ENCODE measurements around the gene IGDCC3. TPM values are rescaled to one million over a fixed set of nuclear protein-coding genes. Genes with fewer than 3 reads are reported as not detected.

Gene IGDCC3
- total RNA-seq, 1 experiment from 2014 or later = not detected

DNA sequence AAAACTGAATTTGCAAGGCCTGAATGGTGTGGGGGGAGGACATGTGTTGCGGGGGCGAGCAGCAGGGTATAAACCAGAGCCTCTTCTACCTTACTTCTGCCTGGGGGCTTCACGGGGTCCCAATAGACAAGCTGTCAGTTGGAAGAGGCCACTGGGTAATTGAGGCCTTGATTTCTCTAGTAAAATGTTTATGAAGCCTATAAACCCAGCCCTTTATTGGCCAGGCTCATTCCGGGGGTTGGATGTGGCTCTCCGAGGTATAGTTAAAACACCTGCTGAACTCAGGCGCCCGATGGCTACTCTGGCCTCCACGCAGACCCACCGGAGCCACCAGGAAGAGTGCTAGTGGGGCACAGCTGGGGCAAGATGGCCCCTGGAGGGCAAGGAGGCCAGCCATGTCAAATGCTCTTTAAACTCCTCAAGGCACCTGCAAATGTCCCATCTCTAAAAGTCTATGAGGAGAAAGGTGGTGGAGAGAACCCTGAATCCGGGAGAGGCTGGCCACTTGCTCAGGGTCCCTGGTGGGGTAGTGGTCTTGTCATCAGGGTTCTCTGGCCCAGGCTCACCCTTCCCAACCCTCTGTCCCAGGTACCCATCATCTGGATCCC, 34.3 kb downstream of the IGDCC3 start:
- DNase-seq (ENCODE audit: low read depth) = no peak

GRCh38 chr15:65342493-65342892, 35.3 kb downstream of the IGDCC3 start:
- no peak for DNase-seq (ENCODE audit: low read depth)

DNA sequence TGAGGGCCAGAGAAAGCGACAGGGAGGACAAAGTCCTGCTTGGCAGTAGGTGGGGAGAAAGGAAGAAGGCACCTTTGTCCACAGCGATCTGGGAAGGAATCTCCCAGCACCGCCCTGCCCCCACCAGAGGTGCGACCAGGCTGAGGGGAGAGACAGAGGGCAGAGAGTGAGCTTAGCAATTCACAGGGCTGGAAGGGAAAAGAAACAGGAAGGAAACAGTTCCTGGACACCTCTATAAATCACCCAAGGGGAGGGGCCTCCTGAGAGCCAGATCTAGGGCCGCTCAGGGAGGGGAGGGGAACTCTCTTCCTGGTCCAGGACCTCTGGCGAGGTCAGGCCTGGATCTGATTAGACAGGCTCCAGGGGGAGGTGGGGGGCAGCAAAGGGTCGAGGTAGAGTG, 37.9 kb downstream of the IGDCC3 start:
- no peak for DNase-seq (ENCODE audit: low read depth)

DNA sequence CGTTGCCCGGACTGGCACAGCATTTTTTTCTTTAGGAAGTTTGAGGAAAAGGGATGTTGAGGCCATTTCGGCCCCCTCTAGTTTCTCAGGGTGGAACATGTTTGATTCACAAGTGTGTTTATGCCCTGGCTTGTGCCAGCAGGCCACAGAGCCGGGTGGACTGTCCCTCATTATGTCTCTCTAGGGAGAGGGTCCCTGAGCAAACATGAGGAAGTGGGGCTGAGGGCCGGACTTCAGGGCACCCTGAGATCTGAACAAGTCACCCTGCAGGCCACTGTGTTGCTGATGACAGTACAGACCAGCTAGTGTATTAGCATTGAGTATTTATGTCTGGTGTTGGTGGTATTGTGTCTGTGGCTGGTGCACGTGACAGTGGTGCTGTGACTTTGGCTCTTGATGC, 38.4 kb downstream of the IGDCC3 start:
- no peak for DNase-seq (ENCODE audit: low read depth)

- no peak for DNase-seq (ENCODE audit: low read depth)
Observed at GRCh38 chr15:65338823-65339222, 39.0 kb downstream of the IGDCC3 start.

DNA sequence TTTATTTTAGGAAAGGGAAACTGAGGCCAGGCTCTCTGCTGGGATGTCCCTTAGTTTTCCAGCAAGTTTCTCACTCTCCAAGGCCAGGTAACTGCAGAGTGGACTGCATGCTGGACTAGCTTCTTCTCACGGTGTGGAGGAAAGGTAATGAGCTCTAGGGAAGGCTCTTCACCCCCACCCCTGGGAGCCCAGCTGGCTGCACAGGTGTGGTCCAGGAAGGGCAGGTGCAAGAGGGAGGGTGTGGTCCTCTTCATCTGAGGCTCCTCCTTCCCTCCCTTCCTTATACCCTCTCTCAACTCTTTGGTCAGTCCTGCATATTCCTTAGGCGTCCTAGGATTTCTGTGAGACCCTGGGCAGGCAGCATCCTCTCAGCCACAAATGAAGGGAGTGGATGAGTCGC, 39.4 kb downstream of the IGDCC3 start:
- DNase-seq (ENCODE audit: low read depth) = no peak

DNA sequence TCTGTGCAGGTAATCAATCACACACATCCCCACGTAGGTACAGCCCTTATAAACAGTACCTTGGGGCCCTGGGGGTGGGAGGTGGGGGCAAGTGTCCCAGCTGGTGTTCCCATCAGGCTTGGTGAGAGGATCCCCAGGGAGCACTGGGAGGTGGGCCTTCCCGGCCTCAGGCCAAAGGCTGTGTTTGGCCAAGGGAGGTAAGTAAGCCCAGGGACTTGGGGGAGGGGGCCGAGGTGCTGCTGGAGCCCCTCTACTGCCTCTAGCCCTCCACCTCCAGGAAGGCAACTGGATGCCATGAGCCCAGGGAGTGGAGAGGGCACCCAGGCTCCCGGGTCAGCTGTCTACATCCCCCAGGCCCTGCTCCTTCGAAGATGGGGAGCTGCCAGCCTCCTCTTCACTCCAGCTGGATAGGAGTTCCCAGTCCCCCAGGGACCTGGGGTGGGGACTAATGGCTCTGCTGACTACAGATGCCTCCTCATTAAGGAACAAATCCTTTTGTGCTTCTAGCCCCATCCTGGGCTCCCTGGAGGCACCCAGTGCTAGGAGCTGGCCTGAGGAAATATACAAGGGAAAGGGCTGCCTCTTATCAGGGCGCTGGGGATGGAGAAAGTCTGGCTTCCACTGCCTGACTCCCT, 40.2 kb downstream of the IGDCC3 start:
- DNase-seq (ENCODE audit: low read depth) = no peak

- no peak for DNase-seq (ENCODE audit: low read depth)
Observed at GRCh38 chr15:65336493-65337435, 41.0 kb downstream of the IGDCC3 start.

DNA sequence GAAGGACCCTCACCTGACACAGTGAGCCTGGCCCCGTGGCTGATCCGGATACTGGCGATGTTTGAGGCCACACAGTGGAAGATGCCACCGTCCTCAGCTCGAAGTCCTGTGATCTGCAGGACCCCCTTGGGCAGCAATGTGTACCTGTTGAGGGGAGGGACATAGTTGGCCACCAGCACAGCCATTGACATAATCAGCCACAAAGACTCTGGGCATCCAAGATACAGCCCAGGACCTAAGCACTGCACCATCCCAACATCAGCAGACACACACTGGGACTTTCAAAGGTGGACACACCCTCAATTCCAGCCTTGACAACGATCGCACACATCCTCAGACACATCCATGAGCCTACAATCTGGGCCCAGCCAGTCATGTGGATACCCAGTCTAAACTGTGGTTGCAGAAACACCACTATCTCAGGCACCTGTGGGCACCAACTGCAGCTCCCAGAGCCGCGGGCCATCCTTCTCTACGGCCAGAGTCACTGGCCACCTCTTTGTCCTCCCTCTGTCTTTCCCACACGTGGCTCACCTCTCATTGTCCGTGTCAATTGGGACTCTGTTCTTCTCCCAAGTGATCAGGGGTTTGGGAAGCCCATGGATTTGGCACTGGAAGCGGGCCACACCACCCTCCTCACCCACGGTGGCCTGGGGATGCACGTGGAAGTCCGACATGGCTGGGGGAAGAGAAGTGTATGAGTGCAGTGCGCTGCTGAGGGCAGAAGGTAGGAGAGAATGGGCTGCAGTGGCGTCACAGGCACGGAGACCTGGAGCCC, 42.3 kb downstream of the IGDCC3 start:
- DNase-seq (ENCODE audit: low read depth) = no peak

DNA sequence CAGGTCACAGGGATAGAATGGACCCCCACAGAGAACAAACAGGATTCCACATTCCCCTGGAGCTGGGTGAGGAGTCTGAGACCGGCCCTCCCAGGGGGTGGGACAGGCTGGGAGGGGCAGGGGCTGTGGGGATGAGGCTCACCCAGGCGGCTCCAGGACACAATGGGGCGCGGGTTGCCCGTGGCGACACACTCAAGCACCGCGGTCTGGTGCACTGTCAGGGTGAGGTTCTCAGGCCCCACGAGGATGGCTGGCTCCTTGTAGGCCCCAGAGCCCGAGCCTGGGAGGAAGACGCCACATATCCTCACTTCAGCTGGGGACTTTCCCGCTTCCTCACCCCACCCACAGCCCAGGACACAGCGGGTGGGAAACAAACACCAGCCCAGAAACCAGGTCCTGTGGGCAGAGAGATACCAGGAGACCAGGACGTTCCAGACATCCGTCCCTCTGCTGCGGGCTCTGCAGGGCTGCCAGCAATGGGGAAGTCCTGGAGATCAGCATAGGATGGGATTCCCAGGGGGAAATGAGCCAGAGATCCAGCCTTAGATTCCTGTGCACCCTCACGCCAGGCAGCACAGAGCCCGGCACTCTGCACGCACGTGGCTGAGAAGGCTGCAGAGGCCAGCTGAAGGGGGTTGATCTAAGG, 43.1 kb downstream of the IGDCC3 start:
- no peak for DNase-seq (ENCODE audit: low read depth)

- no peak for DNase-seq (ENCODE audit: low read depth)
Observed at GRCh38 chr15:65333856-65334255, 43.9 kb downstream of the IGDCC3 start.

DNA sequence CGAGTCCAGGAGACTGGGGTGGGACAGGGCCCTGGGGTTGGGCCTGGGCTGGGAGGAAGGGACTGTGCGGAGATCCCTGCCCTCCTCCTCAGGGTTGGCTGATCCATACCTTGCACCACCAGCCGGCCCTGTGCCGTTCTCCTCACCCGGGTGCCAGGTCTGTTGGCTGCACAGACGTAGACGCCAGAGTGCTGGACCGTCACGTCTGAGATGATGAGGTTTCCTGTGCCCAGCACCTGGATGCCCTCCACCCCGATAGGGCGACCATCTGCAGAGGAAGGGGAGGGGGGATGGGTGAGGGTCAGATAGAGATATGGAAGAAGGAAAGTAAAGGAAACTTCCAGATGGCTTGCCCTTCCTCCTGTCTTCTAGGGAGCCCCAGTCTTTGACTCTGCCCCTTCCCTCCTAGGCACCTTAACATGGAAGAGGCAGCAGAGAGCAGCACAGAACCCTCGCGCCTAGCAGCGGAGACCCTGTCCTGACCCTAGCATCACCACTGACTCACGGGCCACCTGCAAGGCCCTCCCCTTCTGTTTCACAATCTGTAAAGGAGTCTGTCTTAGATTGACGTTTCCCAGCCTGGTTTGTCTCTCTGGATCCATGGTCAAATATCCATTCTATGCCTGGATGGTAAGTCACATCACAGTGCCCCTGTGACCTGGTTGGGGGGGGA, 44.5 kb downstream of the IGDCC3 start:
- no peak for DNase-seq (ENCODE audit: low read depth)

GRCh38 chr15:65332391-65333147, 45.2 kb downstream of the IGDCC3 start:
- DNase-seq (ENCODE audit: low read depth) = no peak

DNA sequence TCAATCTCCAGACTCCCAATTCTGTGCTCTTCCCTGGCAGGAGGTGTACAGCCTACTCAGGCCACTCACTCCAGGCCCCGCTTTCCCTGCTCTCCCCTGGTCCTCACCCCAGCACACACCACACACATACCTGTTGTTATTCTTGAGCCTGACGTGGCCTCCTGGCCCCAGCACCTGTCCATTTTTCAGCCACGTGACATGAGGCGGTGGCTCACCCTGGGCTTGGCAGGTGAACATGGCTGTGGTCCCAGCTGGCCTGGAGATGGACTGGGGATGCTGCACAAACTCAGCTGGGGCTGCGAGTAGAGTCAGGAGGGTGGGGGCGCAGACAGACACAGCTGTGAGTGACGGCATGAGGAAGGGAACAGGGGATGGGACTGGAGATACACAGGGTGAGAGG, 46.0 kb downstream of the IGDCC3 start:
- DNase-seq (ENCODE audit: low read depth) = no peak

DNA sequence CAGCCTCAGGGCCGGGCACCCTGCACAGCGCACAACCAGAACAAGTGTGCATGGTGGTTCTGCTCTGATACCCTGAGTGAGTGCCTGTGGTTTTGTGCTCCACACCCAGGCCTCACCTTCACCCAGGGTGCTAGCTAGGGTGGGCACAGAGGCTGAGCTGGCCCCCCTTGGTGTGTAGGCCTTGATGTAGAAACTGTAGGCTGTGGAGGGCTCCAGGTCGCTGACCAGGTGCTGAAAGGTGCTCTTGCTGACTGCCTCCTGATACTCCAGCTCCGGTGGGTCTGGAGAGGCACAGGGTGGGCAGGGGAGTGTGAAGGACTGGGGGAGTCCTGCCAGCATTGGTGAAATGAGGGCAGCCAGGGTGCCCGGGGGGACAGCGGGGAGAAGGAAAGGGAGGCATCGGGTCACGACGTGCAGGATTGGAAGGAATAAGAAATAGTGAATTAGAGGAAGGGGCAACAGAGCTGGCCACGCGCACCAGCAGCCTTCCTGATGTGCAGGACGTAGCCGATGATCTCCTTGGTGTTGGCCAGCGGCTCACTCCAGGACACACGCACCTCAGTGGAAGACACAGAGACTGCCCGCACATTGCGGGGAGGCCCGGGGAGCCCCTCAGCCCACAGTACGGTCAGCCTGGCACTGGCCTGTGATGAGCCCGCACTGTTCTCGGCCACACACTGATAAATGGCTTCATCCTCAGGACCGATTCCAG, 46.7 kb downstream of the IGDCC3 start:
- no peak for DNase-seq (ENCODE audit: low read depth)

GRCh38 chr15:65329984-65330735, 47.6 kb downstream of the IGDCC3 start:
- DNase-seq (ENCODE audit: low read depth) = no peak

GRCh38 chr15:65329288-65329983, 48.4 kb downstream of the IGDCC3 start:
- DNase-seq (ENCODE audit: low read depth) = no peak

Measured in M059J (cell line).